HG03097 (cell line): ENCODE results near the gene HSD17B14.
"Not testable (repeated sequence)": the region's sequence is repeated elsewhere in the genome, so short reads cannot be mapped to it uniquely, and the experiment has no call there.

ENCODE experiments used
- ATAC-seq: cut with Tn5 transposase; IDR thresholded peaks from one replicate; pipeline ENCODE4 v1.9.1; 2021; ENCODE audit not compliant: unreplicated experiment, low FRiP score

Gene HSD17B14

GRCh38 chr19:48867746-48868113 lies 31.4 kb upstream of the HSD17B14 start:
- no peak for ATAC-seq

- ATAC-seq, result no peak
Measured at GRCh38 chr19:48867123-48867745, 30.9 kb upstream of the HSD17B14 start.

- no peak for ATAC-seq
Measured at GRCh38 chr19:48866692-48867091, 30.4 kb upstream of the HSD17B14 start.

- ATAC-seq, result no peak
Measured at GRCh38 chr19:48862827-48863226, 26.5 kb upstream of the HSD17B14 start.

- ATAC-seq, result no peak
Measured at GRCh38 chr19:48861313-48861712, 25.0 kb upstream of the HSD17B14 start.

GRCh38 chr19:48859711-48860572 lies 23.7 kb upstream of the HSD17B14 start:
- ATAC-seq, result no peak

DNA sequence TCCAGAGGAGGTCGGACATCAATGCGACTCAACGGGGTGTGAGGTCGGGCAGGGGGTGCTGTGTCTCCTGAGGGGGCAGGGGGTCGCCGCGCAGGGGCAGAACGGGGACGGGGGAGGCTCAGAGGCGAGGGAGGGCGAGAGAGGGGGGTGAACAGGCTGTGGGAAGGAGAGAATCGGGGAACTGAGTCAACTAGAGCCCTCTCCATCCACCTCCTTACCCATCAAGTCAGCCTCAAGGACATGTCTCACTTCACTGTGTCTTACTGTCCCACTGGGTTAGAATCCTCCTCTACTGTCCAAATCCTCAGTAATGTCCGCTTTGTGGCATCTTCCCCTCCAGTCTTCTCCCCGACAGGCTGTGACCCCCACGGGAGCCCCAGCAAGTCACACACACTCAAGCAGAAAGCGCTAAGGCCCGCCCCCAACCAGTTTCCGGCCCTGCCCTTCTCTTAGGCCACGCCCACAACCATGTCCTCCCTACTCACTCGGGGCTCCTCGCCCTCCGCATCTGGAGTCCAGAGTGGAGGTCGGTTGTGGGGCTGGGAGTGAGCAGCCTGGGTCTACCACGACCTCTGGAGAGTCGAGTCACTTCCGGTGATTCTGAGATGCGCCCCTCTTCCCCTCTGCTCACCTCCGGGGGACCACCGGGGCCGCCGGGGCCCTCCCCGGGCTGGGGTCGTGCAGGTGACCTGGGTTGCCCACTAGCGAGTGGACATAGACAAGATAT lies 22.9 kb upstream of the HSD17B14 start:
- no peak for ATAC-seq

GRCh38 chr19:48856921-48857320 lies 20.6 kb upstream of the HSD17B14 start:
- no peak for ATAC-seq

- no peak for ATAC-seq
Measured at GRCh38 chr19:48854103-48854502, 17.8 kb upstream of the HSD17B14 start.

- no peak for ATAC-seq
Measured at GRCh38 chr19:48853483-48853882, 17.2 kb upstream of the HSD17B14 start.

- ATAC-seq, result no peak
Measured at GRCh38 chr19:48852292-48852691, 16.0 kb upstream of the HSD17B14 start.

- ATAC-seq, result not testable (repeated sequence)
Measured at GRCh38 chr19:48846659-48847058, 10.4 kb upstream of the HSD17B14 start.

- no peak for ATAC-seq
Measured at GRCh38 chr19:48845384-48845783, 9.1 kb upstream of the HSD17B14 start.

DNA sequence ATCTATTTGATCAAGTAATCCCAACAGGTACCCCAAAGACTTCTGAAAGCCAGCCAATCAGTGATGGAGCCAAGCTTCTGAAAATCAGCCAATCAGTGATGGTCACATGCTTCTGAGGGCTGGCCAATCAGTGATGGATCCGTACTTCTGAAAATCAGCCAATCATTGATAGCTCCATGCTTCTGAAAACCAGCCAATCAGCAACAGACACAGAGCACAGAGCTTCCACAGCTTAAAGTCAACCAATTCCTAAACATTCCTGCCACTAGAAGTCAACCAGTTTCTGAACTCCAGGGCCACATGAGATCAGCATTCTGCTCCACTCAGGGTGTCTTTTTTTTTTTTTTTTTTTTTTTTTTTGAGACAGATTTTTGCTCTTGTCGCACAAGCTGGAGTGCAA lies 8.2 kb upstream of the HSD17B14 start:
- ATAC-seq, result no peak

GRCh38 chr19:48842789-48843162 lies 6.5 kb upstream of the HSD17B14 start:
- ATAC-seq, result no peak

DNA sequence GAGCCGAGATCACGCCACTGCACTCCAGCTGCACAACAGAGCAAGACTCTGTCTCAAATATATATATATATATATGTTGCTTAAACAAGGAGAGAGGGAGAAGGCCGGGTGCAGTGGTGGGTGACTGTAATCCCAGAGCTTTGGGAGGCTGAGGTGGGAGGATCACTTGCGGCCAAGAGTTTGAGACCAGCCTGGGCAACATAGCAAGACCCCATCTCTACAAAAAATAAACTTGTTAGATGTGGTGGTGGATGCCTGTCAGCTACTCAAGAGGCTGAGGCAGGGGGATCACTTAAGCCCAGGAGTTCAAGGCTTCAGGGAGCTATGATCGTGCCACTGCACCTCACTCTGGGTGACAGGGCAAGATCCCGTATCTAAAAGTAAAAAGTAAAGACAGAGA lies 5.3 kb upstream of the HSD17B14 start:
- no peak for ATAC-seq

GRCh38 chr19:48841047-48841446 lies 4.8 kb upstream of the HSD17B14 start:
- ATAC-seq, result no peak

DNA sequence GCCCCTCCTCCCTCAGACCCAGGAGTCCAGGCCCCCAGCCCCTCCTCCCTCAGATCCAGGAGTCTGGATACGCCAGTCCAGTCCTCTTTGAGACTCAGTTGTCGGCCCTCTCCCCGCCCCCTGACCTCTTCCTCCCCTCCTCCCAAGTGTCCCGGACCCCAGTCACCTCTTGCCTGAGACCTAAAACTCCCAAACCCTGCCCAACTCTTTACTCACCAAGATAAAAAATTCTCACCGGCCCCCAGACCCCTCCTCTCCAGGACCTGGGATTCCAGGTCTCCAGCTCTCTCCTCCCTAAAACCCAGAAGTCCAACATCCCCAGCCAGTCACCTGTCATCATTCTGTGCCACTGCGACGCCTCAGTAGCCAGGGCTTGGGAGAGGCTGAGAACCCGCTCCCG lies 1.4 kb upstream of the HSD17B14 start:
- no peak for ATAC-seq

- ATAC-seq, result no peak
Measured at GRCh38 chr19:48837051-48837524, 797 bp upstream of the HSD17B14 start.

- no peak for ATAC-seq
Measured at GRCh38 chr19:48835734-48836088, 580 bp downstream of the HSD17B14 start.

- ATAC-seq, result no peak
Measured at GRCh38 chr19:48833977-48834376, 2.3 kb downstream of the HSD17B14 start.

DNA sequence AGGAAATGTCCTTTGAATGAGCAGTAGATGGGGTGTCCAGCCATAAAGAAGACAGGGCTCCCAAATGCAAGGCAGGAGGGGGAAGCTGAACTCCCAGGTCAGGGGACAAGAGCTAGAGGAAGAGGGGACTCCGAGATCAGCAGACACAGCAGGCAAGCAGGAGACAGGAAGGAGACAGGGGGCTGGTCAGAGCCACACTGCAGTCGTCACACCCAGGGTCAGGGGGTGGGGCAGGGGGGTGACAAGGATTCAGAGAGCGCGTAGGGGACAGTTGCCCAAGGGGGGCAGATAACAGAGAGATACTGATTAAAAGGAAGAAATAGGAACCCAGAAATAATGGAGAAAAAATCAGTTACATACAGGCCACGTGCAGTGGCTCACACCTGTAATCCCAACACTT lies 3.2 kb downstream of the HSD17B14 start:
- ATAC-seq, result no peak
